ENCODE data around the gene TRIM73.
"Not testable (repeated sequence)": the region's sequence is repeated elsewhere in the genome, so short reads cannot be mapped to it uniquely, and the experiment has no call there.

TRIM73 gene

GRCh38 chr7:75416787-75417186 is 21.4 kb downstream of the TRIM73 start:
- not testable (repeated sequence) for H3K4me2 ChIP-seq (ENCODE audit: low read length); H2BK120ac ChIP-seq (ENCODE audit: insufficient read depth, low read length, poor library complexity); H3K27ac ChIP-seq (ENCODE audit: low read depth, low read length); H3K4me3 ChIP-seq (ENCODE audit: low read depth, low read length); H2AFZ ChIP-seq (ENCODE audit: insufficient read depth, low read length, poor library complexity); H4K91ac ChIP-seq (ENCODE audit: low read depth, low read length); DNase-seq; H4K12ac ChIP-seq (ENCODE audit: low read depth, low read length); H3K79me2 ChIP-seq (ENCODE audit: control insufficient read depth, insufficient read depth, low read length, poor library complexity); H3K27me3 ChIP-seq (ENCODE audit: insufficient read depth, low read length); H3K9ac ChIP-seq (ENCODE audit: low read length); H3K4me1 ChIP-seq (ENCODE audit: control insufficient read depth in 1 of 2, insufficient read depth in 2 of 2, low read length in 2 of 2); H3K4ac ChIP-seq (ENCODE audit: low read depth, low read length); H2BK12ac ChIP-seq (ENCODE audit: low read length); H3K23ac ChIP-seq (ENCODE audit: low read length); H3K18ac ChIP-seq (ENCODE audit: low read length); H3K9me3 ChIP-seq (ENCODE audit: insufficient read depth, low read depth, low read length); H2BK5ac ChIP-seq (ENCODE audit: low read depth, low read length, poor library complexity); H4K8ac ChIP-seq (ENCODE audit: low read depth, low read length); H3K79me1 ChIP-seq (ENCODE audit: low read length); H2AK5ac ChIP-seq (ENCODE audit: low read length); H3K14ac ChIP-seq (ENCODE audit: low read length)
- WGBS (ENCODE audit: extremely low coverage, insufficient coverage, insufficient read length) = no CpG with 5 or more reads among the region's 9 CpGs
- H3K36me3 ChIP-seq (ENCODE audit: control insufficient read depth in 1 of 2, insufficient read depth in 2 of 2, low read length in 2 of 2) = peaks cover 42 to 49% of the 10 kb centered on the region in 2 experiments

- DNase-seq; H4K12ac ChIP-seq (ENCODE audit: low read depth, low read length); H3K14ac ChIP-seq (ENCODE audit: low read length); H3K79me2 ChIP-seq (ENCODE audit: control insufficient read depth, insufficient read depth, low read length, poor library complexity); H2BK5ac ChIP-seq (ENCODE audit: low read depth, low read length, poor library complexity); H2AFZ ChIP-seq (ENCODE audit: insufficient read depth, low read length, poor library complexity); H3K4ac ChIP-seq (ENCODE audit: low read depth, low read length); H3K4me2 ChIP-seq (ENCODE audit: low read length); H2AK5ac ChIP-seq (ENCODE audit: low read length); H2BK12ac ChIP-seq (ENCODE audit: low read length); H3K79me1 ChIP-seq (ENCODE audit: low read length); H3K4me3 ChIP-seq (ENCODE audit: low read depth, low read length); H3K9me3 ChIP-seq (ENCODE audit: insufficient read depth, low read depth, low read length); H3K4me1 ChIP-seq (ENCODE audit: control insufficient read depth in 1 of 2, insufficient read depth in 2 of 2, low read length in 2 of 2); H3K27ac ChIP-seq (ENCODE audit: low read depth, low read length); H3K18ac ChIP-seq (ENCODE audit: low read length); H3K23ac ChIP-seq (ENCODE audit: low read length); H3K9ac ChIP-seq (ENCODE audit: low read length); H3K27me3 ChIP-seq (ENCODE audit: insufficient read depth, low read length); H4K8ac ChIP-seq (ENCODE audit: low read depth, low read length); H4K91ac ChIP-seq (ENCODE audit: low read depth, low read length); H2BK120ac ChIP-seq (ENCODE audit: insufficient read depth, low read length, poor library complexity): not testable (repeated sequence)
- no CpG with 5 or more reads among the region's 20 CpGs for WGBS (ENCODE audit: extremely low coverage, insufficient coverage, insufficient read length)
- H3K36me3 ChIP-seq (ENCODE audit: control insufficient read depth in 1 of 2, insufficient read depth in 2 of 2, low read length in 2 of 2) = peaks cover 43 to 56% of the 10 kb centered on the region in 2 experiments
Observed at GRCh38 chr7:75418292-75418858, 22.9 kb downstream of the TRIM73 start.

GRCh38 chr7:75419210-75419609 is 23.8 kb downstream of the TRIM73 start:
- H3K79me2 ChIP-seq (ENCODE audit: control insufficient read depth, insufficient read depth, low read length, poor library complexity); H3K23ac ChIP-seq (ENCODE audit: low read length); H3K27me3 ChIP-seq (ENCODE audit: insufficient read depth, low read length); H2BK12ac ChIP-seq (ENCODE audit: low read length); H2AK5ac ChIP-seq (ENCODE audit: low read length); H3K4me1 ChIP-seq (ENCODE audit: control insufficient read depth in 1 of 2, insufficient read depth in 2 of 2, low read length in 2 of 2); H3K18ac ChIP-seq (ENCODE audit: low read length); H3K9me3 ChIP-seq (ENCODE audit: insufficient read depth, low read depth, low read length); H3K27ac ChIP-seq (ENCODE audit: low read depth, low read length); H4K91ac ChIP-seq (ENCODE audit: low read depth, low read length); H2AFZ ChIP-seq (ENCODE audit: insufficient read depth, low read length, poor library complexity); H3K4ac ChIP-seq (ENCODE audit: low read depth, low read length); H4K12ac ChIP-seq (ENCODE audit: low read depth, low read length); H3K9ac ChIP-seq (ENCODE audit: low read length); H3K14ac ChIP-seq (ENCODE audit: low read length); H3K4me3 ChIP-seq (ENCODE audit: low read depth, low read length); H3K4me2 ChIP-seq (ENCODE audit: low read length); H4K8ac ChIP-seq (ENCODE audit: low read depth, low read length); DNase-seq; H3K79me1 ChIP-seq (ENCODE audit: low read length); H2BK5ac ChIP-seq (ENCODE audit: low read depth, low read length, poor library complexity); H2BK120ac ChIP-seq (ENCODE audit: insufficient read depth, low read length, poor library complexity): not testable (repeated sequence)
- WGBS (ENCODE audit: extremely low coverage, insufficient coverage, insufficient read length) = no CpG with 5 or more reads among the region's 13 CpGs
- peaks cover 51 to 64% of the 10 kb centered on the region in 2 experiments for H3K36me3 ChIP-seq (ENCODE audit: control insufficient read depth in 1 of 2, insufficient read depth in 2 of 2, low read length in 2 of 2)

GRCh38 chr7:75419693-75420092 is 24.3 kb downstream of the TRIM73 start:
- H3K27ac ChIP-seq (ENCODE audit: low read depth, low read length) = not testable (repeated sequence)

More at GRCh38 chr7:75419693-75420092, 24.3 kb downstream of the TRIM73 start:
- not testable (repeated sequence) for H3K18ac ChIP-seq (ENCODE audit: low read length); H3K9ac ChIP-seq (ENCODE audit: low read length); H2AK5ac ChIP-seq (ENCODE audit: low read length); H2BK12ac ChIP-seq (ENCODE audit: low read length); H4K8ac ChIP-seq (ENCODE audit: low read depth, low read length); H3K4me2 ChIP-seq (ENCODE audit: low read length); H4K91ac ChIP-seq (ENCODE audit: low read depth, low read length); H2BK5ac ChIP-seq (ENCODE audit: low read depth, low read length, poor library complexity); H3K23ac ChIP-seq (ENCODE audit: low read length); H3K9me3 ChIP-seq (ENCODE audit: insufficient read depth, low read depth, low read length); H3K4ac ChIP-seq (ENCODE audit: low read depth, low read length); H2AFZ ChIP-seq (ENCODE audit: insufficient read depth, low read length, poor library complexity); H3K79me1 ChIP-seq (ENCODE audit: low read length); H3K14ac ChIP-seq (ENCODE audit: low read length); DNase-seq; H4K12ac ChIP-seq (ENCODE audit: low read depth, low read length); H3K4me1 ChIP-seq (ENCODE audit: control insufficient read depth in 1 of 2, insufficient read depth in 2 of 2, low read length in 2 of 2); H3K4me3 ChIP-seq (ENCODE audit: low read depth, low read length); H3K27me3 ChIP-seq (ENCODE audit: insufficient read depth, low read length); H2BK120ac ChIP-seq (ENCODE audit: insufficient read depth, low read length, poor library complexity); H3K79me2 ChIP-seq (ENCODE audit: control insufficient read depth, insufficient read depth, low read length, poor library complexity)
- WGBS (ENCODE audit: extremely low coverage, insufficient coverage, insufficient read length) = no CpG with 5 or more reads among the region's 13 CpGs
- peaks cover 56 to 67% of the 10 kb centered on the region in 2 experiments for H3K36me3 ChIP-seq (ENCODE audit: control insufficient read depth in 1 of 2, insufficient read depth in 2 of 2, low read length in 2 of 2)

All from trophoblast cell (in vitro differentiated cells and primary cell).